ENCODE data around the gene TMEM18.
"Not testable (repeated sequence)": the region's sequence is repeated elsewhere in the genome, so short reads cannot be mapped to it uniquely, and the experiment has no call there.

Gene TMEM18

GRCh38 chr2:677056-677958, at the start of gene TMEM18:
TSS of gene TMEM18 (minus strand) at chr2:677406. CDS start at chr2:677345, 61 bp downstream.
- DNase-seq (ENCODE audit: low read depth): peak; percentile 95

- DNase-seq (ENCODE audit: low read depth): no peak
Observed at GRCh38 chr2:726169-726568, 49.0 kb upstream of the TMEM18 start.

- no peak for DNase-seq (ENCODE audit: low read depth)
Observed at GRCh38 chr2:725468-725867, 48.3 kb upstream of the TMEM18 start.

- DNase-seq (ENCODE audit: low read depth): no peak
Observed at GRCh38 chr2:723761-724160, 46.6 kb upstream of the TMEM18 start.

- DNase-seq (ENCODE audit: low read depth): no peak
Observed at GRCh38 chr2:720842-721241, 43.6 kb upstream of the TMEM18 start.

GRCh38 chr2:719734-720133, 42.5 kb upstream of the TMEM18 start:
- DNase-seq (ENCODE audit: low read depth): no peak

- no peak for DNase-seq (ENCODE audit: low read depth)
Observed at GRCh38 chr2:719191-719590, 42.0 kb upstream of the TMEM18 start.

GRCh38 chr2:717661-718060, 40.5 kb upstream of the TMEM18 start:
- no peak for DNase-seq (ENCODE audit: low read depth)

GRCh38 chr2:715854-716560, 38.8 kb upstream of the TMEM18 start:
- DNase-seq (ENCODE audit: low read depth): no peak

- DNase-seq (ENCODE audit: low read depth): no peak
Observed at GRCh38 chr2:715038-715437, 37.8 kb upstream of the TMEM18 start.

GRCh38 chr2:714005-714741, 37.0 kb upstream of the TMEM18 start:
- DNase-seq (ENCODE audit: low read depth): no peak

GRCh38 chr2:710867-711665, 33.9 kb upstream of the TMEM18 start:
- DNase-seq (ENCODE audit: low read depth): no peak

- no peak for DNase-seq (ENCODE audit: low read depth)
Observed at GRCh38 chr2:709138-709765, 32.0 kb upstream of the TMEM18 start.

- DNase-seq (ENCODE audit: low read depth): no peak
Observed at GRCh38 chr2:708667-709066, 31.5 kb upstream of the TMEM18 start.

GRCh38 chr2:705971-706511, 28.8 kb upstream of the TMEM18 start:
- no peak for DNase-seq (ENCODE audit: low read depth)

- not testable (repeated sequence) for DNase-seq (ENCODE audit: low read depth)
Observed at GRCh38 chr2:702765-703164, 25.6 kb upstream of the TMEM18 start.

- DNase-seq (ENCODE audit: low read depth): no peak
Observed at GRCh38 chr2:696999-697627, 19.9 kb upstream of the TMEM18 start.

- DNase-seq (ENCODE audit: low read depth): no peak
Observed at GRCh38 chr2:696463-696862, 19.3 kb upstream of the TMEM18 start.

GRCh38 chr2:694906-695510, 17.8 kb upstream of the TMEM18 start:
- no peak for DNase-seq (ENCODE audit: low read depth)

- DNase-seq (ENCODE audit: low read depth): no peak
Observed at GRCh38 chr2:694174-694573, 17.0 kb upstream of the TMEM18 start.

All from activated gamma-delta T cell treated with anti-CD3 and anti-CD28 coated beads, Interleukin-2, amount 50 U/mL, for 16 hours (primary cell).